ENCODE data around the gene IRGC.

Gene IRGC

DNA sequence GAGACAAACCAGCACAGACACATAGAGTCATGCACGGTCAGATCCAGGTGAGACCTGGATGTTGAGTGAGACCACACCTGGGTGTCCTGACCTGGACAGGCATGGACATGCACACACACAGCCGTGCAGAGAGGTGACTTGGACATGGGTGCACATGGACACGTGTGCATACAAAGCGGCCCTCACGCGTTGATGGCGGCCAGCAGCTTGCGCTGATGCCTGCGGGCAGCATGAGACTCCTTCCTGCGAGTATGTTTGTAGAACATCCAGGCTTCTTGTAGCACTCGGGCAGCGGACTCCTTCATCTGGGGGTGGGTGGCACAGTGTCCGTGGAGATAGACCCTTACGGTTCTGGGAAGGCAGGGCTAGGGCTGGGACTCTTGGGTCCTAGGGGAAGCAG lies 53.4 kb downstream of the IRGC start (continued):
- TF ChIP-seq, protein P1, sequence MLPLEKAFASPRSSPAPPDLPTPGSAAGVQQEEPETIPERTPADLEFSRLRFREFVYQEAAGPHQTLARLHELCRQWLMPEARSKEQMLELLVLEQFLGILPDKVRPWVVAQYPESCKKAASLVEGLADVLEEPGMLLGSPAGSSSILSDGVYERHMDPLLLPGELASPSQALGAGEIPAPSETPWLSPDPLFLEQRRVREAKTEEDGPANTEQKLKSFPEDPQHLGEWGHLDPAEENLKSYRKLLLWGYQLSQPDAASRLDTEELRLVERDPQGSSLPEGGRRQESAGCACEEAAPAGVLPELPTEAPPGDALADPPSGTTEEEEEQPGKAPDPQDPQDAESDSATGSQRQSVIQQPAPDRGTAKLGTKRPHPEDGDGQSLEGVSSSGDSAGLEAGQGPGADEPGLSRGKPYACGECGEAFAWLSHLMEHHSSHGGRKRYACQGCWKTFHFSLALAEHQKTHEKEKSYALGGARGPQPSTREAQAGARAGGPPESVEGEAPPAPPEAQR (tag by site-specific recombination; IDR thresholded peaks at IDR 0.05), result no peak
- TF ChIP-seq ZNF747 (tag by site-specific recombination; IDR thresholded peaks at IDR 0.05) (no peak), KLF16 (tag by site-specific recombination; IDR thresholded peaks at IDR 0.05) (no peak)
